COR-L47 (cell line): Measurements from ENCODE around the gene THRB.
A peak's percentile ranks its signal among the peaks of the same experiment; 100 is the strongest.
"Not testable (repeated sequence)": the region's sequence is repeated elsewhere in the genome, so short reads cannot be mapped to it uniquely, and the experiment has no call there.

Source experiments
- DNase-seq: peaks from one replicate; lab custom pipeline; 2025; lab: John Stamatoyannopoulos, UW

Gene THRB

DNA sequence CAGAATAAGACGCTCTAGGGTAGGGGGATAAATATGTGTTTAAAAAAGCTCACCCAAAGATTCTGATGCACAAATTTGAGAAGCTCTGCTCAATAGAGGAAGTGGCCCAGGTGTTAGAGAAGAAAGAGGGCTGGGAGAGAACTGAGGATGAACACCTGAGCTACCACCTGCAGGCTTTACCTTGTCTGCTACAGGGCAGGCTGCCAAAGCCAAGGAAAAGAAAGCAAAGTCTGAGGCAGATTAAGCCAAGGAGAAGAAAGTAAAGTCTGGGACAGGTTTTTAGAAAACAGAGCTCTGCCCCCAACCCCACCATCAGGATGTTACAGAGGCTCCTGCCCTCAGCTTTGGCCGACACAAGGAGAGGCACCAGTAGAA, 92.9 kb downstream of the THRB start:
- DNase-seq: peak; percentile 3

DNA sequence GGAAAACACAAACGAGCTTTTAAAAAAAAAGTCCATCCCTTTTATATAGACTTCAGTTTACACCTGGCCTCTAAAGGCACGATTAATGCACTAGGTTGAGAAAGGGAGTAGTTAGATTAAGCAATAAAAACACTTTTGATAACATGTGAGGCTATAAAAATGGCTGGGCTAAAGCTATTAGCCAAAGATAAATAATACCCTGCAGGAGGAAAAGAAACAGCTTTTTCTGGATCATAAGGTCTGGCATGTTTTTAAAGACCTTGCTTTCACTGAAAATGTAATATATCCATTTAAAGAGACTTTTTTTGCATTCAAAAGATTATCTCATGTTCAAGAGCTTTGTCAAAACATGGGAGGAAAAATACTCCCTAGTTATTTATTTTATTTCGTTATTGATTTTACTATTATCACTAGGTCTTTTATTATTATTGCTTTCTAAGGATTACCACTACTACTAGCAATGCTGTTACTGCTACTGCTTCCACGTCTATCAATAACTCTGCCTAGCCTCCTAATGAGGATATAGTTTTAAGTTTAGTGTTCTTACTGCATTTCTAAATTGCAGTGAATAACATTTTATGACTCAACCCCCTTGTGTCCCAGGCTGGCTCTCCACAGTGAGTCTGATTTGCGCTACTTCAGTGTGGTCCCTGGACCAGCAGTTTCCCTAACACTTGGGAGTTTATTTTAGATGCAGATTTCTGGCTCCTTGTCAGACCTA, 93.4 kb downstream of the THRB start:
- peak; percentile 50 for DNase-seq

DNA sequence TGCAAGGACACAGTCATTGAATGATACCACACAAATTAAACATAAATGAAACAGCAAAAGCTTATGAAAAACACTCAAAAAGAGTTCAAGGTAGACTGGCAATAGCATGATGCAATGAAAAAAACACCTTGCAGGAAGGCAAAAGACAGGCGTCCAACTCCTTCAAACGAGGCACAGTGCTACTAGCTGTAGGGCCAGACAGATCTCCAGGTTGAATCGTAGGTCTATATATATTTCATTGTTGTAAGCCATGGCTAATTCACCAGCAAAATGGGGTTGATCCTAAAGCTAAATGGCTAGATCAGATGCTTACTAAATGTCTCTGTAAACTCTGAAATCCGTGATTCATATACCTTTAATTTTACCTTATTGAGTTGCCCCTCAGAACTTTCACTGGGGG, 94.2 kb downstream of the THRB start:
- DNase-seq: no peak

DNA sequence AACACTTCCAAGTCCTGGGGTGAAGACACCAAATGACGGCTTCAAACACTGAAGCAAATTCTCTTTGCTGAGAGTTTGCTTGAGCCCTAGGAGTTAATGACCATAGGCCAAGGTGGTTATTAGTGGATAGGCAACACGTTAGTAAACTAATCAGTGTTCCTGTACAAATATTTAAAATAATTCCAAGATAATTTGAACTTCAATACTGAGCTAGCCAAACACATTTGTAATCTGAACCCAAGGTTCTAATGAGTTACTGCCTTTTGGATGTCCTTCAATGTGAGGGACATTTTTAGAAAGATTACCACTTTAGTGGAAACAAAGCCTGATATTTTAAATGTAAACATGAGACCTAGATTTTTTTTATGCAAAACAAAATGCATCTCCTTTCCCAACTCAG, 94.6 kb downstream of the THRB start:
- peak; percentile 26 for DNase-seq

DNA sequence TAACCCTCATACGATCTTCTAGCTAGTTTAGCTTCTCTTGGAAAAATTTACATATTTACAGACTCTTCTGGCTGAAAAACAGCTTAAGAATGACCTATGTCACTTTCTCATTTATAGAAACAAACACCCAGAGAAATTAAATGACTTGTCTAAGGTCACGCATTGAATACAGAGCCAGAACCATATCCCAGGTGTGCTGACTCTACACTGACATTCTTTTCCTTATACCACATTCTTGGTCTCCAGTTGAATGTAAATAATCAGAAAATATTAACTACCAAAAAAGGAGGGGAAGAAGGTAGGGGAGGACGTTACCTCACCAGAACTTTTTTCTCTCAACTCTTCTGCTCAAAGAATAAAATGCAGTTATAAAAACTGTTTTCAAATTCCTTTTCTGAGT, 95.0 kb downstream of the THRB start:
- DNase-seq: no peak

DNA sequence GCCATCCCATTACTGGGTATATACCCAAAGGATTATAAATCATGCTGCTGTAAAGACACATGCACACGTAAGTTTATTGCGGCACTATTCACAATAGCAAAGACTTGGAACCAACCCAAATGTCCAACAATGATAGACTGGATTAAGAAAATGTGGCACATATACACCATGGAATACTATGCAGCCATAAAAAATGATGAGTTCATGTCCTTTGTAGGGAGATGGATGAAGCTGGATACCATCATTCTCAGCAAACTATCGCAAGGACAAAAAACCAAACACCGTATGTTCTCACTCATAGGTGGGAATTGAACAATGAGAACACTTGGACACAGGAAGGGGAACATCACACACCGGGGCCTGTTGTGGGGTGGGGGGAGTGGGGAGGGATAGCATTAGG, 95.9 kb downstream of the THRB start:
- DNase-seq: not testable (repeated sequence)

DNA sequence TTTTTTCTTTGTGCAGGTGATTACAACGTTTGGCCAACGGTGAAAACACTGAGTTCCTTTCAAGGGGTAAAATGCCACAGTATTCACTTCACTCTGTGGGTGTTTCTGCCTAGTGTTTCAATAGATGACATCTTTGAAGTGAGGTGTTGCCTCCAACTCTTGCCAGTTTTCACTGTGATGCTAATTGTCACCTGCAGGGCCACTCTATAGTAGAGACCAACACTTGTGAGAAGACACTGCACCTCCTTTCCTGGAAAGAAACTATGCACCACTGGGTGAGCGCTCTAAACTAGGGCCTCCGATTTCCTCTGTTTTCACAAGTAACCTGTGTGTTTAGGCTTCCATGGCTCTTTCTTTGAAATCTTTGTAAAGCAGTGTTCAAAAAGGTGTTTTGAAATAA, 98.3 kb downstream of the THRB start:
- no peak for DNase-seq

DNA sequence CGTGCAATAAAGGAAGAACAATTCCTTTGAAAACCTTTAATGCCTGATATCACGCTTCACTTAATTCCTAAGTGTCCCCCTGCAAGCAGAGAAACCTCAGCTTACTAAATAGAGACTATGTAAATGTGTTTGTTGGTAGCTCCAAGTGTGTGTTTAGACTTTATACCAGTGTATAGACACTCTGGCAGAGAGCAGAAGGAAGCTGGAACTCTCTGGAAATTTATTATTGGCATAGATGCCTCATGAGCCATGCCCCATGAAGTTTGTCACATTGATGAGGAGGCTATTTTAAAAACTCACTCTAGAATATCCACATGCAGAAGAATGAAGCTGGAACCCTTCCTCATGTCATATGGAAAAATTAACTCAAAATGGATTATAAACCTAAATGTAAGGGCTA, 99.9 kb downstream of the THRB start:
- no peak for DNase-seq

DNA sequence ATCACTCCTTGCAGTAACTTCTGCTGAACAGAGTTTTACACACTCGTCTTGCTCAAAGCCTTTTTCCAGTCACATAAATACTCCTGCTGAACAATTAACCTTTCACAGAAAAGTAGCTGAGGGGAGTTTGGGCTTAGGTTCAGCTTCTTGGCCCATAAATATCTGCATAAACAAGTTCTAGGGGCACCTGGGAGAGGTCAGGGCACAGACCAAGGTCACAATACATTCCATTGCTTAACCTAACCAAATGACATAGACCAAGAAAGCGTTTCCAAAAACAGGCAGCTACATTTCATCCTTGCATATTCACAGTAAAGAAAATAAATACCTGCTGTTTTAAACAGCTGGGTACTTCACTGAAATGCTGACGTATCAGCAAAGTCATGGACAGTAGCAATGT, 101.3 kb downstream of the THRB start:
- no peak for DNase-seq

DNA sequence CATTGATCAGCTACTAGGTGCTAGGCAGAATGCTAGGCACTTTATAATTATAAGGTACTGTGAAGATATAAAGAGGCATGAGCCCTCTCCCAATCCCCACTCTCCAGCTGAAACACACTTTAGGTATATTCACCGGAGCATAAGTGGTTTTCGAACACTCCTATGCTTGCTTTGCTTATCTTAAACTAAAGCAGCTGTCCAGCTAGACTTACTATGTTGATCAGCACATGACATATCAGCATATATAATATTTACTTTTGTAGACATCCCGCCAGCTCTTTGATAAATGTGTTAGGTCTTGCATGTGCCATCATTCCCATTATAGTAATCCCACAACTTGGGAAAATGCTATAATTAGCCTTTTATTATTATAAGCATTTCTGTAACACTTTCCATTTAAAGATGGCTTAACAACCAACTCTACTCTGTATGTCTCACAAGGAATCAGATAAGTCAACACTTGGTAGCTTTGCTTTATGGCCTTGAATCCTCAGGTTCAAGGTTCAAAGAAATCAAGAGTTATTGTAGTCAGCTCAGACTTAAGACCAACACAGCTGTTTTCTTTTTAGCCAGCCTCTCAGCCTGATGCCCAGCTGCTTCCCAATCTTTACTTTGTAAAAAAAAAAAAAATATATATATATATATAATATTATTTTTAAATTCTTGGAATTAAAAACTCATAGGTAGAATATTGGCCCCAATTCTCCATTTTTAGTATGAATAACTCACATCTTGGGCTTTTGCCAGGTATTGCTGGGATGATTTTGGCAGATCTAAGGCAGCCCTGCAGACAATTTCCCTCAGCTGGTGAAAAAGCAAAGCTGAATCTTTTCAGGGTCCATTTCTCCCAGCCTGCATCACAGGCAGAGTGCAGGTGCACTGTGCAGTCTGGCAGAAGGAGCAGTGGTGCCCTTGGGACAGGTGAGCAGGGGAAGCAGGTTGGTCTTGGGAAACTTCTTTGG, 104.2 kb downstream of the THRB start:
- DNase-seq: no peak

DNA sequence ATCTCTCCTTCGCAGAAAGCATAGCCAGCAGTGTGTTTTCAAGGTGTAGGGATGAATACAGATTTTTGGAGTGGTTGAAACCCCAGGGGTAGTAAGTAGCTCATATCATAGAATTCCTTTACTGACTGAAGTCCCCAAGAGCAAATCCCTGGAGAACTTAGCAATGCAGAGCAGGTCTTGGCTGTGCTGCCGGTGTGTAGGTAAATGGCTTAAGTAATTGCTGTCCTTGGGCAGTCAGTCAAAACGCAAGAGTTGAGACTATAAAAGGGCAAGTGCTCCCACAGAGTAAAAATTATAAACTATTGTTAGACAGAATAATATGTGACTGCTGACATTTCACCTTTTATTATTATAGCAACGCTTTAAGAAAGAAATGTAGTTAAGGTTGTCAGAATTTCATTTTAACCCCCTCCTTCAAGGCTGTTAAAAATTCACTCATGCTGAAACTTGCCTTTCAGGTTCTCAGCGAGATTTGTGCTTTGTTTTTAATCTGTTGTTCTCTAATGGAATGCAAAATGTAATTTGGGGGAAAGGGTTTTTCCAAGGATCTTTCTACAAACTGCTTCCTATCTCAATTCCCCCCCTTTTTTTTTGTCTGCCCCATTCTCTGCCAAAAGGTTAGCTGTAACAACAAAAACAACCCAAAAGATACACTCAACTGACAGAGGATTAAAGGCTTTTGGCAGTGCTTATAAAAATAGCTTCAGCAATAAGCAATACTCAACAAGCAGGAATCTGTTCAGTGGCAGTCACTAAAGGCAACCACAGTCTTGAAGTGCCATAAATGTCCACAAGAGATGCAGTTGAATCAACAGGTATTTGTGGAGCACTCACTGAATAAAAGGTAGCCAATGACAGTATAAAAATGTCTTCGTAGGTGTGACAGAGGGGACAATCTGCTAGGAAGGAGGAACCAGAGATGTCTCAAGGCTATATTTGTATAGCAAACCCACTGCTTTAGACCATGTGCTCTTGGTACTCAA, 105.3 kb downstream of the THRB start:
- no peak for DNase-seq

DNA sequence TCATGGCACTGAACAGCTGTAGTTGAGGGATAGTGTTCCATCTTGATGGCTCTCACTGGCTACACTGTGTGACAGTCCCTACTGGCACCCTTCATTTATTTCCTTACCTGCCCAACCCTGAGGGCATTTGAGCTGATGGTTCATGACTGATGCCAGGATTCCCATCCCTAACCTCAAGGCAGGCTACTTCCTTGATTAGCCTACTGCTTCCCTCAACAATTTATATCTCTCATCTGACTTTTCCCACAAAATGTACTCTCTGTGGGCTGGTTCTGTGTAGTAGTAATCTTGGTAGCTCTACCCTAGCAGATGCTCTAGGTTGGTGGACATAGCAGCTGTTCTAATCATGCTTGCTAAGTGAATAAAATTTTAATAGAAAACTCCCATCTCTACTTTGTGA, 106.0 kb downstream of the THRB start:
- no peak for DNase-seq

DNA sequence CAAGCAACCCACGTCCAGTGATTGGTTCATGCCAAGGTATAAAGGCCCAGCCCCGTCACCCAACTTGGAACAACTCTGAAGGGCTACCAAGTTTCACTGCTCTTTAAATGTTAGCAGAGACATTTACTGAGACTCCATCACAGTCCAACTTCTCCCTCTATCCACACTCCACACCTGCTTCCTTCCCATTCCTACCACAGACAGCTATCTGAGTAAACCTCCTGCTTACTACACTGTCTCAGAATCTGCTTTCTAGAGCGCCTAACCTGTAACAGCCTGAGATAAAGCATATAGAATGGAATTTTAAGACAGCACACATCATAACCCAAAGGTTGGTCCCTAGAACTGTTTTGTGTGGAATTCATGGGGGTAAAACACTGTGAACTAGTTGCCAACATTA, 106.5 kb downstream of the THRB start:
- DNase-seq: no peak

DNA sequence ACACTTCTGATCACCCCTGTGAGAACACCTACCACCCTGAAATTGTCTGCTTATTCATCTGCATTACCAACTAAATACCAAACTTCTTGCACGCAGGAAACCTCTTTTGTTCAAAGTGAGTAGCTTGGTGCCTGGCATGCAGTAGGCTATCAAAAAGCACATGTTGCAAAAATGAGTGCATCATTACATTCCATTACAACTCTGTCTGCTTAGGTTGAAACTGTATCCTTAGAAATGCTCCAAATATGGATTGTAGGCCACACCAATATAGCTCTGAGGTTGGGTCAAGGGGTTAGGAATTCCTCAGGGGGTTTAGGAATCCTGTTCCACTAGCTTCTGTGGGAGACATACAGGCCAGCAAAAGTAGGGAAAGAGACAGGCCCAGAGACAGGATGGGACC, 107.2 kb downstream of the THRB start:
- DNase-seq: no peak

DNA sequence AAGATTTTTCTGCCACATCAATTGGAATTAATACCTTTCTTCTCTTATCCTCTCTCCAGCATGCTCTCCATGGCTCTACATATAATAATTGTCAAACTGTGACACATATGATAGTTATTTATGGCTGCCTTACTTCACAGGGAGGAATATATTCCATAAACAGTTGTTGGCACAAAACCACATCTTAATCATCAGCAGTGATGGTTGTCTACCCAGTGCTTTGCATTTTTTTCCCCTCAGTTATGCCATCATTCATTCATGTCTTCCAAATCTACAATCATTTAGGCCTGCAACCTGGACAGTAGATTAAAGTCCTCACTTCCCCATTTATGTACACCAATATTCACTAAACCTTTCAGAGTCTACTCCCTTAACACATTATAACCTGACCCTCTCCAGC, 107.7 kb downstream of the THRB start:
- no peak for DNase-seq

DNA sequence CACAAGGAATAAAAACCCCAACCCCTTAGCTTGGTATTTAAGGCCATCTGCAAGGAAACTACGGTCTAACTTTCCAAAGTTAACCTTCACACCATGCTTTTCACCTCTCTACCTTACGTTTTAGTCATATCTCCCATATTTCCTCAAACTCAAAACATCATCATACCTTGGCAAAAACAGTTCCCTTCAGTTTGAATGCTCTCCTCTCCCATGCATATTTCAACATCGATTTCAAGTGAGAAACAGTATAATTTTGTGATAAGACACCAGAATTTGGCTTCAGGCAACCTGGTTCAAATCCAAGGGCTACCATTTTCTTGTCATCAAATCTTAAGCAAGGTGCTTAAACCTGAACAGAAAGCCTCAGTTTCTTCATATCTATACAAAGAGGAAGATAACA, 108.2 kb downstream of the THRB start:
- DNase-seq: no peak

DNA sequence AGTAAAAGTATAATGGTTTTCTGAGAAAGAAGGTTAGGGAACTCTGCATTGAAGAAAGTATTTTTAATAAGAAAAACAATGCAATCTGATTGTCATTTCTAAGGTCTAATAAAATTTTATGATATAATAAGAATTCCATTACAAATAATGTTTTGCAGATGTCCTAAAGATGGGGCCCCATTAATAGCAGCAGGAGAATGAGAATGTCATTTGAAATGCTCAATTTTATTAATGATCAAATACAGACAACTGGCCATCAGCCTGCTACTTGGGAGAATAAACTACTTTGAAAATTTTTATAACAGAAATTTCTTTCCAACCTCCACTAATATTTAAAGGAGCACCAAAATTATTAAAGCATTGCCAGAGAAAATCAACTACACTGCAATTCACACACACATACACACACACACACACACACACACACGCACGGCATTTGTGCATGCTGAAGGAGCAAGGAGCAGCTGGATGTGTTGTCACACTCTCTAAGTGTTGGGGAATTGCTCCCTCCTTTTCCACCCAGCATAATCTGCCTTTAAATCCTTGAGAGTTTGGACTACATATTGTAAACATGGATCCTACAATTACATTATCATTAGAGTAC, 109.5 kb downstream of the THRB start:
- DNase-seq: no peak

DNA sequence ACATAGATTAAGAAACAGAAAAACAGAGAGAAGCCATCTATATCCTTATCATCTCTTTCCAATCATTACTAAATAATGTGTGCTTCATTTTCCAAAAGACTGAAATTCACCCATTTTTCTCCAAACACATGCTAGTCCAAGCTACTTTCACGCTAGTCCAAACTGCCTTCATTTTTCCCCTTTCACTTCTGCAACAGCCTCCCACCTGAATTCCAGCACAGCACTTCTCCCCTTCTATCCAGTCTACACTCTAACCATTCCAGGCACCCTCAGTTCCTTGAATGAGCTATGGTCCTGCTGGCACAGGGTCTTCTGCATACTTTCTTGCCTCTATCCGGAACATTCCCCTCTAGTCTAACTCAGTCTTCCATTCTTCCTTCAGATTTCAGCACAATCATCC, 112.0 kb downstream of the THRB start:
- no peak for DNase-seq

DNA sequence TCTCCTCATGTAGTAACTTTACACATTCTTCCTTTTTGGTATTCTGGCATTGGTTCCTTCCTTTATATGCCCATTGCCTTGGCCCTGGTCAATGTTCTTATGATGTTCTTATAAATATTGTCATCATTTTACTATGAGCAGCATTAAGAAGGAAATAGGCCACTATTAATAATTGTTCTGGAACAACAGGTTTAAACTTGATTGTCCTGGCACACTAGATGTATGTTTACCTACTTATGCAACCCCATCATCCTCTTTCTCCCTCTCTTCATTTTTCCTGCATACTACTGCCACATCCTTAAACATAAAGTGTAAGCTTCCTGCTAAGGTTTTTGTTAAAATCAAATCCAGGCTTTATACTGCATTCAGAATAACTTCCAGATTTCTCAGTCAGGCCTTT, 114.7 kb downstream of the THRB start:
- DNase-seq: no peak

DNA sequence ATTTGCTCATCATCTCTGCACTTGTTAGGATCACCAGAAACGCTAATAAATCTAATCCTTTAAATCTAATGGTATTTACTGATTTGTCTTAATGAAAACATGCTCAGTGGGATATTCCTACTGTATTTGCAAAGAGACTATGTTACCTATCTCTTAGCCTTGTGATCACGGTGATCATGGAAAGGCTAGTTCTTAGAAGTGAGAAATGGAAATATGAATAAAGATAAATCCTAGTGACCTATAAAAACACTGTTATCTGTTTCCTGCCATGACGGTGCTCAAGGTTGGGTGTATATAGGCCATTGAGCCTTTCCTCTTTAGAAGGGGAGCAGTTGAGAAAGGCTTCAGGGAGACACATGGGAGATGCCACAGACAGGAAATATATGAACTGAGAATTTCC, 116.3 kb downstream of the THRB start:
- no peak for DNase-seq

DNA sequence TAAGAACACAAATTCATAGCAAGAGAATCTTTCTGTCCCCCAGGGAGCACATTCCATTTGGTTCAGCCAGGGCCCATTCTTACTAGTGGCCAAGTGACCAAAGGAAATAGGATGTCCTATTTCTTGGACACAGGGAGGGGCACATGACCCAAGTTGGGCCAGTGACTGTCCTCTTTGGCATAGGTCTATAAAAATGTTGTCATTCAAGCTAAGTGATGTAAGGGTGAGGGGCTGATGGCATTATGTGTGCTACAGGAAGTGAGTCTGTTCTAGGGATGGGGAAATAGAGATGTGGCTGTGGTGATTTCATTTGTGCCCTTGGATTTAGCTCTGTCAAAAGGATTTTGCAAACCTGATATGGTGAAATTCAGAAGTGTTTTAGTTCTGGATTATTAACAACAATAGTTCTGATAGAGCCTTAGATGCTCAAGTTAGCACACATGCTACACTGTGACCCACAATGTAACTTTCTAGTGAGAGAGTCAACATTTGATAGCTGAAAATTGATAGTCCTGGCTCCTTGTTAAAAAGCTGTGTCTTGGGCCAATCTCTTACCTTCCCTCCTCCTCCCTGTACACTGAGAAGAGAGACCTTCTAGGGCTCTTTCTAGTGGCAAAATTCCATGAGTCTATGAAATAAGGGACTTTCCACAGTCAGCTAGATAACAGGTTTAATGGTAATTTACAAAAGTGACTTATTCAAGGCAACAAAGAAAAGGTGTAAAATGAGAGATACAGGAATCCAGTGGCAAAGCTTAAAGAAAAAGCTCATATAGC, 117.2 kb downstream of the THRB start:
- DNase-seq: no peak
